CD14-positive monocyte (primary cell): ENCODE measurements around the gene RAB11FIP5. TPM values are rescaled to one million over a fixed set of nuclear protein-coding genes. Genes with fewer than 3 reads are reported as not detected.

ENCODE experiments used
- DNase-seq, 3 donors: peaks; one replicate each; pipeline ENCODE4 v3.0.0-alpha.2; 2011 to 2022
- H2AFZ ChIP-seq: 2 replicates; pipeline ENCODE4 v1.6.0; 2012; ENCODE audit warnings: mild to moderate bottlenecking, low read depth, low read length, inconsistent platforms; ENCODE audit not compliant: insufficient read depth, poor library complexity, severe bottlenecking
- H3K27ac ChIP-seq, 2 donors: 1 replicate in 1 of 2; 2 replicates in 1 of 2; pipeline ENCODE4 v1.5.1; 2012 to 2013; ENCODE audit warnings: low read length in 2 of 2, control low read depth in 1 of 2, inconsistent platforms in 1 of 2, low read depth in 1 of 2, mild to moderate bottlenecking in 1 of 2
- H3K27me3 ChIP-seq, 2 donors: one replicate each; pipeline versions ENCODE4 v1.6.0 to v1.6.1; 2011 to 2013; ENCODE audit warnings: low read length in 2 of 2; ENCODE audit not compliant: control insufficient read depth in 2 of 2, insufficient read depth in 2 of 2
- H3K36me3 ChIP-seq, 2 donors: replicated peaks in 1 of 2; 1 replicate in 1 of 2; 2 replicates in 1 of 2; pipeline versions ENCODE4 v1.5.1 to v1.6.1; 2012 to 2013; ENCODE audit warnings: low read length in 2 of 2, control low read depth in 1 of 2, inconsistent platforms in 1 of 2, mild to moderate bottlenecking in 1 of 2; ENCODE audit not compliant: insufficient read depth in 2 of 2, control insufficient read depth in 1 of 2
- H3K4me1 ChIP-seq, 2 donors: 1 replicate in 1 of 2; 2 replicates in 1 of 2; pipeline versions ENCODE4 v1.5.1 to v1.6.1; 2012 to 2013; ENCODE audit warnings: low read length in 2 of 2, control low read depth in 1 of 2, inconsistent platforms in 1 of 2, mild to moderate bottlenecking in 1 of 2, moderate library complexity in 1 of 2; ENCODE audit not compliant: insufficient read depth in 2 of 2, control insufficient read depth in 1 of 2
- H3K4me2 ChIP-seq: replicated peaks from 2 replicates; pipeline ENCODE3; 2012; ENCODE audit warnings: low read length, moderate library complexity, mild to moderate bottlenecking; ENCODE audit not compliant: poor library complexity, severe bottlenecking; ENCODE audit errors: extremely low read depth
- H3K4me3 ChIP-seq, 3 experiments: fragments of 200-600 bp in 1 of 3; sonication (generic) in 1 of 3; replicated peaks in 1 of 3; 1 replicate in 2 of 3; 2 replicates in 1 of 3; pipeline ENCODE4 v1.5.1; 2011 to 2013; ENCODE audit warnings: low read length in 3 of 3, mild to moderate bottlenecking in 3 of 3, control low read depth in 2 of 3, low read depth in 2 of 3, inconsistent platforms in 1 of 3, moderate library complexity in 1 of 3
- H3K79me2 ChIP-seq: 2 replicates; pipeline ENCODE4 v1.6.0; 2012; ENCODE audit warnings: mild to moderate bottlenecking, control low read depth, inconsistent platforms, low read length, moderate library complexity; ENCODE audit not compliant: insufficient read depth
- H3K9ac ChIP-seq: 2 replicates; pipeline ENCODE4 v1.6.0; 2017; ENCODE audit warnings: low read length, mild to moderate bottlenecking; ENCODE audit not compliant: insufficient read depth, poor library complexity, severe bottlenecking
- H3K9me3 ChIP-seq, 2 donors: replicated peaks in 1 of 2; 1 replicate in 1 of 2; 2 replicates in 1 of 2; pipeline versions ENCODE4 v1.5.1 to v1.6.1; 2012 to 2013; ENCODE audit warnings: low read length in 2 of 2, control low read depth in 1 of 2; ENCODE audit not compliant: control insufficient read depth in 1 of 2, insufficient read depth in 1 of 2
- H4K20me1 ChIP-seq: 2 replicates; pipeline ENCODE4 v1.6.0; 2012; ENCODE audit warnings: mild to moderate bottlenecking, low read length, control low read depth, moderate library complexity; ENCODE audit not compliant: insufficient read depth
- H3K27ac Mint-ChIP-seq, 7 donors: one replicate each; pipeline ENCODE4 v1.8.0; 2020; ENCODE audit warnings: mild to moderate bottlenecking in 7 of 7, mixed read lengths in 7 of 7, moderate library complexity in 6 of 7, inconsistent platforms in 2 of 7
- H3K27me3 Mint-ChIP-seq, 3 donors: one replicate each; pipeline ENCODE4 v1.8.0; 2021 to 2022; ENCODE audit warnings: low read depth in 3 of 3, mild to moderate bottlenecking in 3 of 3, mixed read lengths in 3 of 3, moderate library complexity in 3 of 3, inconsistent platforms in 1 of 3
- H3K36me3 Mint-ChIP-seq, 2 donors: one replicate each; pipeline ENCODE4 v1.8.0; 2020; ENCODE audit warnings: mixed read lengths in 2 of 2, inconsistent platforms in 1 of 2, mild to moderate bottlenecking in 1 of 2
- H3K4me1 Mint-ChIP-seq: one replicate; pipeline ENCODE4 v1.8.0; 2020; ENCODE audit warnings: mild to moderate bottlenecking, mixed read lengths
- H3K4me3 Mint-ChIP-seq, 2 donors: one replicate each; pipeline ENCODE4 v1.8.0; 2020; ENCODE audit warnings: mild to moderate bottlenecking in 2 of 2, mixed read lengths in 2 of 2, moderate library complexity in 1 of 2
- H3K9me3 Mint-ChIP-seq, 7 donors: one replicate each; pipeline ENCODE4 v1.8.0; 2020 to 2022; ENCODE audit warnings: mixed read lengths in 7 of 7, mild to moderate bottlenecking in 6 of 7, moderate library complexity in 6 of 7, inconsistent platforms in 2 of 7
- CTCF ChIP-seq: fragments of 200-600 bp; IDR thresholded peaks from one replicate; pipeline ENCODE4 v1.8.0; 2022; ENCODE audit warnings: antibody characterized with exemption, mild to moderate bottlenecking
- WGBS: methylation state at CpG from one replicate; pipeline ENCODE4 v1.1.5; 2013; ENCODE audit warnings: missing lambda C conversion rate; ENCODE audit not compliant: insufficient coverage; 5-methylcytosine and 5-hydroxymethylcytosine counted together
- intact Hi-C, 2 donors: fragments of 100-400 bp; cut with micrococcal nuclease; formaldehyde crosslinking; loops; one replicate each; pipeline versions ENCODE4 v1.15.0 to v1.15.1; 2023
- polyA plus RNA-seq, 3 donors: library from polyadenylated mRNA; depleted of rRNA in 1 of 3; unstranded in 2 of 3; stranded (reverse) in 1 of 3; fragments of 300-500 nt in 2 of 3; fragments of >200 nt in 1 of 3; fragmentation: Illumina TruSeq in 2 of 3; gene quantifications; 1 replicate in 2 of 3; 2 replicates in 1 of 3; pipeline ENCODE4 v1.2.3, GENCODE V29; 2012 to 2021

Gene RAB11FIP5
- polyA plus RNA-seq, 3 donors, result 0.57 to 0.93 (median 0.61) TPM

GRCh38 chr2:73084971-73085370 lies 27.8 kb downstream of the RAB11FIP5 start:
- peaks cover 3 to 7% (median 3%) of the 10 kb centered on the region in 3 donors for H3K27me3 Mint-ChIP-seq
- H3K4me3 Mint-ChIP-seq, result no peak overlapping the region
- Histone ChIP-seq H3K27ac (no peak overlapping the region), H3K36me3 (no peaks in the 10 kb centered on the region), H2AFZ (no peak overlapping the region), H3K4me2 (no peak overlapping the region), H3K9me3 (no peaks in the 10 kb centered on the region), H3K79me2 (no peaks in the 10 kb centered on the region), H3K4me3 (no peak overlapping the region), H4K20me1 (no peaks in the 10 kb centered on the region), H3K27me3 (no peaks in the 10 kb centered on the region), H3K9ac (no peak overlapping the region), H3K4me1 (no peaks in the 10 kb centered on the region)
- H3K36me3 Mint-ChIP-seq, result no peaks in the 10 kb centered on the region
- no peak for TF ChIP-seq CTCF
- 100% methylated on average over 1 of the region's 3 CpGs for WGBS
- DNase-seq, result no peak
- H3K9me3 Mint-ChIP-seq, result no peaks in the 10 kb centered on the region
- peaks cover 2% of the 10 kb centered on the region for H3K4me1 Mint-ChIP-seq
- intact Hi-C loops, result loop anchor here (2.0 to 5.0 kb wide), 2 partner anchors 80 to 92 kb away; no protein-coding TSS in a partner anchor
- no peak overlapping the region for H3K27ac Mint-ChIP-seq

GRCh38 chr2:73083886-73084800 lies 28.6 kb downstream of the RAB11FIP5 start:
- no peak overlapping the region for H3K27ac ChIP-seq
- no peak overlapping the region for H3K27ac Mint-ChIP-seq
- DNase-seq, result no peak

More at GRCh38 chr2:73083886-73084800, 28.6 kb downstream of the RAB11FIP5 start:
- Mint-ChIP-seq H3K27me3 (peaks cover 3 to 7% (median 6%) of the 10 kb centered on the region in 3 donors), H3K9me3 (no peaks in the 10 kb centered on the region), H3K4me3 (no peak overlapping the region), H3K36me3 (no peaks in the 10 kb centered on the region), H3K4me1 (peaks cover 2% of the 10 kb centered on the region)
- Histone ChIP-seq H2AFZ (no peak overlapping the region), H3K36me3 (no peaks in the 10 kb centered on the region), H4K20me1 (no peaks in the 10 kb centered on the region), H3K9ac (no peak overlapping the region), H3K4me2 (no peak overlapping the region), H3K27me3 (no peaks in the 10 kb centered on the region), H3K79me2 (no peaks in the 10 kb centered on the region), H3K9me3 (no peaks in the 10 kb centered on the region), H3K4me3 (no peak overlapping the region), H3K4me1 (no peaks in the 10 kb centered on the region)
- TF ChIP-seq CTCF, result no peak
- intact Hi-C loops, result loop anchor here (2.0 kb wide), 1 partner anchor 81 kb away; no protein-coding TSS in a partner anchor
- WGBS, result 96% methylated on average over 4 of the region's 7 CpGs
